HG02763 (cell line): ENCODE results near the gene OR5L2.
"Not testable (repeated sequence)": the region's sequence is repeated elsewhere in the genome, so short reads cannot be mapped to it uniquely, and the experiment has no call there.

Experiments used
- ATAC-seq: cut with Tn5 transposase; IDR thresholded peaks from one replicate; pipeline ENCODE4 v1.9.1; 2021; ENCODE audit warnings: mild to moderate bottlenecking, moderate library complexity; ENCODE audit not compliant: unreplicated experiment

OR5L2 gene

GRCh38 chr11:55826919-55827318, at the start of gene OR5L2:
TSS of gene OR5L2 (plus strand) at chr11:55827219. CDS start at chr11:55827219, 0 bp downstream.
- no peak for ATAC-seq

GRCh38 chr11:55791606-55792005, 35.4 kb upstream of the OR5L2 start:
- no peak for ATAC-seq

GRCh38 chr11:55793321-55793720, 33.7 kb upstream of the OR5L2 start:
- ATAC-seq: no peak

GRCh38 chr11:55795256-55795655, 31.8 kb upstream of the OR5L2 start, which contains the start of gene OR5D14:
TSS of gene OR5D14 (plus strand) at chr11:55795556. CDS start at chr11:55795556, 0 bp downstream.
- ATAC-seq: no peak

- no peak for ATAC-seq
Observed at GRCh38 chr11:55806248-55806647, 20.8 kb upstream of the OR5L2 start.

- no peak for ATAC-seq
Observed at GRCh38 chr11:55811067-55811466, 16.0 kb upstream of the OR5L2 start, which contains the start of gene OR5L1. TSS of gene OR5L1 (plus strand) at chr11:55811367. CDS start at chr11:55811467, 100 bp downstream.

- no peak for ATAC-seq
Observed at GRCh38 chr11:55819330-55819729, 7.7 kb upstream of the OR5L2 start, which contains the start of gene OR5D18. TSS of gene OR5D18 (plus strand) at chr11:55819630. CDS start at chr11:55819630, 0 bp downstream.

- no peak for ATAC-seq
Observed at GRCh38 chr11:55838452-55838851, 11.4 kb downstream of the OR5L2 start, which contains the start of gene OR5D16. TSS of gene OR5D16 (plus strand) at chr11:55838752. CDS start at chr11:55838752, 0 bp downstream.

- ATAC-seq: no peak
Observed at GRCh38 chr11:55847453-55847852, 20.4 kb downstream of the OR5L2 start.

GRCh38 chr11:55849037-55849436, 22.0 kb downstream of the OR5L2 start:
- no peak for ATAC-seq

- no peak for ATAC-seq
Observed at GRCh38 chr11:55852141-55852540, 25.1 kb downstream of the OR5L2 start.

- no peak for ATAC-seq
Observed at GRCh38 chr11:55854704-55855103, 27.7 kb downstream of the OR5L2 start.

GRCh38 chr11:55867354-55867753, 40.3 kb downstream of the OR5L2 start:
- ATAC-seq: not testable (repeated sequence)

GRCh38 chr11:55872731-55873130, 45.7 kb downstream of the OR5L2 start:
- ATAC-seq: not testable (repeated sequence)

GRCh38 chr11:55873146-55873545, 46.1 kb downstream of the OR5L2 start:
- ATAC-seq: not testable (repeated sequence)
